HCT116 (cell line): ENCODE data around the gene LEAP2. TPM values are rescaled to one million over a fixed set of nuclear protein-coding genes. Genes with fewer than 3 reads are reported as not detected.

Experiments used
- ATAC-seq: fragments of 200-7000 bp; cut with Tn5 transposase; 2 replicates; pipeline ENCODE4 v1.9.1; 2020; ENCODE audit warnings: mild to moderate bottlenecking, moderate library complexity
- BruUV-seq: library from RNA; stranded (reverse); fragments of 400-500 nt; replicated peaks from 2 replicates; lab custom pipeline; 2021; lab: Mats Ljungman, UMichigan
- CTCF ChIA-PET: fragments of 300-600 bp; sonication (Branson Sonifier 250); formaldehyde crosslinking; loops from one replicate; lab custom pipeline; 2021; ENCODE audit warnings: antibody characterized with exemption; lab: Charles Lee
- POLR2A ChIA-PET: fragments of 300-600, 350-600 bp; sonication (Branson Sonifier 250); formaldehyde crosslinking; loops from one replicate; lab custom pipeline; 2021; ENCODE audit warnings: antibody characterized with exemption; lab: Charles Lee
- RAD21 ChIA-PET, 2 experiments: fragments of 300-600 bp; sonication (Branson Sonifier 250); formaldehyde crosslinking; loops; one replicate each; lab custom pipeline; 2023; ENCODE audit warnings: low total read pairs in 2 of 2; ENCODE audit not compliant: uncharacterized antibody in 2 of 2, unreplicated experiment in 2 of 2, low non-redundant PET in 1 of 2; lab: Charles Lee
- DNase-seq: peaks from one replicate; pipeline ENCODE4 v3.0.0-alpha.2; 2010; ENCODE audit warnings: low read depth, low spot score
- H2AFZ ChIP-seq: fragments of 200-600 bp; shearing (Covaris generic), sonication (generic); 2 replicates; pipeline ENCODE4 v1.6.1; 2017; ENCODE audit warnings: low read depth, mixed run types, mixed read lengths, antibody characterized with exemption, low read length; ENCODE audit not compliant: poor library complexity, severe bottlenecking
- H3K27ac ChIP-seq: 2 replicates; pipeline ENCODE4 v1.5.1; 2012; ENCODE audit warnings: low read depth, low read length
- H3K27me3 ChIP-seq: fragments of 200-600 bp; sonication (generic); 2 replicates; pipeline ENCODE4 v1.6.1; 2016; ENCODE audit warnings: mixed run types, low read length, mixed read lengths; ENCODE audit not compliant: insufficient read depth
- H3K36me3 ChIP-seq, 2 experiments: fragments of 200-500 bp in 1 of 2; fragments of 200-600 bp in 1 of 2; sonication (Bioruptor generic) in 1 of 2; sonication (generic) in 1 of 2; 2 replicates each; pipeline versions ENCODE4 v1.5.1 to v1.6.1; 2014 to 2016; ENCODE audit warnings: low read length in 2 of 2, inconsistent platforms in 1 of 2, mixed read lengths in 1 of 2, mixed run types in 1 of 2; ENCODE audit not compliant: insufficient read depth in 2 of 2, control insufficient read depth in 1 of 2
- H3K4me1 ChIP-seq, 2 experiments: fragments of 200-600 bp in 1 of 2; sonication (generic) in 1 of 2; 2 replicates each; pipeline versions ENCODE4 v1.5.1 to v1.6.1; 2012 to 2017; ENCODE audit warnings: low read length in 2 of 2, inconsistent platforms in 1 of 2, mild to moderate bottlenecking in 1 of 2, mixed read lengths in 1 of 2, mixed run types in 1 of 2, moderate library complexity in 1 of 2; ENCODE audit not compliant: insufficient read depth in 2 of 2, control insufficient read depth in 1 of 2
- H3K4me2 ChIP-seq: fragments of 200-600 bp; sonication (generic); 2 replicates; pipeline ENCODE4 v1.6.1; 2017; ENCODE audit warnings: mixed run types, low read length, mixed read lengths
- H3K4me3 ChIP-seq, 2 experiments: fragments of 200-600 bp in 1 of 2; sonication (generic) in 1 of 2; replicated peaks in 1 of 2; 2 replicates each; pipeline ENCODE4 v1.5.1; 2011 to 2016; ENCODE audit warnings: low read length in 2 of 2, control low read depth in 1 of 2, low read depth in 1 of 2, mild to moderate bottlenecking in 1 of 2, mixed read lengths in 1 of 2, mixed run types in 1 of 2
- H3K79me2 ChIP-seq: fragments of 200-600 bp; sonication (generic); 2 replicates; pipeline ENCODE4 v1.6.1; 2017; ENCODE audit warnings: mild to moderate bottlenecking, mixed run types, low read length, moderate library complexity, mixed read lengths; ENCODE audit not compliant: insufficient read depth
- H3K9ac ChIP-seq: fragments of 200-600 bp; sonication (generic); 2 replicates; pipeline ENCODE4 v1.6.1; 2016; ENCODE audit warnings: low read length, mixed read lengths
- H3K9me2 ChIP-seq: fragments of 200-600 bp; sonication (generic), shearing (Covaris generic); 2 replicates; pipeline ENCODE4 v1.6.1; 2017; ENCODE audit warnings: mixed run types, mild to moderate bottlenecking, moderate library complexity; ENCODE audit not compliant: insufficient read depth
- H3K9me3 ChIP-seq, 2 experiments: fragments of 200-500 bp in 1 of 2; fragments of 200-600 bp in 1 of 2; sonication (Bioruptor generic) in 1 of 2; sonication (generic) in 1 of 2; 2 replicates each; pipeline ENCODE4 v1.6.1; 2014 to 2017; ENCODE audit warnings: low read length in 2 of 2, mixed read lengths in 2 of 2, inconsistent platforms in 1 of 2, low read depth in 1 of 2, mild to moderate bottlenecking in 1 of 2, mixed run types in 1 of 2, moderate library complexity in 1 of 2; ENCODE audit not compliant: control insufficient read depth in 1 of 2, insufficient read depth in 1 of 2
- H4K20me1 ChIP-seq: fragments of 200-600 bp; sonication (generic), shearing (Covaris generic); 2 replicates; pipeline ENCODE4 v1.6.1; 2017; ENCODE audit warnings: mixed run types, mild to moderate bottlenecking, moderate library complexity; ENCODE audit not compliant: insufficient read depth
- CEBPB ChIP-seq: IDR thresholded peaks from 2 replicates; pipeline ENCODE4 v1.6.1; 2012; ENCODE audit warnings: low read depth
- CTCF ChIP-seq, 3 experiments: fragments of 200-600 bp in 1 of 3; sonication (generic) in 1 of 3; IDR thresholded peaks in 2 of 3; conservative IDR thresholded peaks in 1 of 3; 2 replicates each; pipeline ENCODE4 v1.5.1; 2012 to 2017; ENCODE audit warnings: low read depth in 2 of 3, low read length in 2 of 3, antibody characterized with exemption in 1 of 3, borderline replicate concordance in 1 of 3, control low read depth in 1 of 3, mild to moderate bottlenecking in 1 of 3, mixed read lengths in 1 of 3, mixed run types in 1 of 3, moderate library complexity in 1 of 3; ENCODE audit not compliant: insufficient read depth in 1 of 3
- ELF1 ChIP-seq: IDR thresholded peaks from 2 replicates; pipeline ENCODE4 v1.6.1; 2012; ENCODE audit warnings: low read depth, borderline replicate concordance
- FOSL1 ChIP-seq: IDR thresholded peaks from 2 replicates; pipeline ENCODE4 v1.6.1; 2012; ENCODE audit warnings: low read depth
- JUND ChIP-seq: IDR thresholded peaks from 2 replicates; pipeline ENCODE4 v1.6.1; 2012
- MAX ChIP-seq: IDR thresholded peaks from 2 replicates; pipeline ENCODE4 v1.6.1; 2012
- POLR2AphosphoS5 ChIP-seq: IDR thresholded peaks from 2 replicates; pipeline ENCODE4 v1.6.1; 2011; ENCODE audit warnings: mild to moderate bottlenecking, low read depth, low read length, moderate library complexity
- SRF ChIP-seq: IDR thresholded peaks from 2 replicates; pipeline ENCODE4 v1.6.1; 2012; ENCODE audit warnings: low read depth
- TCF7L2 ChIP-seq: IDR thresholded peaks from 2 replicates; pipeline ENCODE4 v1.7.0; 2011; ENCODE audit warnings: borderline replicate concordance, inconsistent platforms; ENCODE audit not compliant: insufficient read depth, insufficient read length; ENCODE audit errors: extremely low read depth
- YY1 ChIP-seq: IDR thresholded peaks from 2 replicates; pipeline ENCODE4 v1.6.1; 2011; ENCODE audit warnings: low read length, low read depth, moderate library complexity, mild to moderate bottlenecking; ENCODE audit not compliant: insufficient replicate concordance; ENCODE audit errors: extremely low read depth
- ZFX ChIP-seq: fragments of 450-650 bp; IDR thresholded peaks from 2 replicates; pipeline ENCODE4 v1.6.1; 2017
- ZNF274 ChIP-seq: fragments of 200-500 bp; sonication (Bioruptor generic); IDR thresholded peaks from 2 replicates; pipeline ENCODE4 v1.6.1; 2014; ENCODE audit warnings: mild to moderate bottlenecking, low read depth, low read length, inconsistent platforms
- intact Hi-C: fragments of 100-400 bp; cut with micrococcal nuclease; formaldehyde crosslinking; loops from 2 replicates; pipeline ENCODE4 v1.10.0; 2022
- total RNA-seq: library from RNA; stranded (reverse); gene quantifications from one replicate; pipeline ENCODE4 v1.2.1, GENCODE V29; 2021; ENCODE audit not compliant: unreplicated experiment

Gene LEAP2
- total RNA-seq, 1 experiment from 2014 or later, result 1.2 TPM

GRCh38 chr5:132895719-132896305, 22.3 kb downstream of the LEAP2 start:
- ChIA-PET RAD21 (no interaction called here), CTCF (no interaction called here), POLR2A (no interaction called here)
- Histone ChIP-seq H3K4me2 (no peak overlapping the region), H3K9ac (no peak overlapping the region), H3K27ac (no peak overlapping the region), H3K9me3 (no peaks in the 10 kb centered on the region), H3K79me2 (peaks cover 3% of the 10 kb centered on the region; the same call in 1 of the 2 replicates), H3K9me2 (no peaks in the 10 kb centered on the region), H3K27me3 (no peaks in the 10 kb centered on the region), H2AFZ (no peak overlapping the region), H3K4me3 (no peak overlapping the region), H4K20me1 (no peaks in the 10 kb centered on the region), H3K4me1 (no peaks in the 10 kb centered on the region), H3K36me3 (peaks cover 41 to 47% of the 10 kb centered on the region in 2 experiments)
- TF ChIP-seq TCF7L2 (no peak), MAX (no peak), ZNF274 (no peak), SRF (no peak), JUND (no peak), ZFX (no peak), FOSL1 (no peak), CEBPB (no peak), ELF1 (no peak), CTCF (IDR thresholded peaks at IDR 0.05 in 2 of 3, conservative IDR thresholded peaks at IDR 0.05 in 1 of 3; ENCODE audit: borderline replicate concordance in 1 of 3, insufficient read depth in 1 of 3, low read depth in 2 of 3, low read length in 2 of 3) (no peak), POLR2AphosphoS5 (no peak), YY1 (no peak)
- intact Hi-C loops, result no loop called here
- no peak for DNase-seq
- no TSS peak for BruUV-seq
- ATAC-seq, result no peak
